ENCODE results near the gene PNPLA5.

Gene PNPLA5

DNA sequence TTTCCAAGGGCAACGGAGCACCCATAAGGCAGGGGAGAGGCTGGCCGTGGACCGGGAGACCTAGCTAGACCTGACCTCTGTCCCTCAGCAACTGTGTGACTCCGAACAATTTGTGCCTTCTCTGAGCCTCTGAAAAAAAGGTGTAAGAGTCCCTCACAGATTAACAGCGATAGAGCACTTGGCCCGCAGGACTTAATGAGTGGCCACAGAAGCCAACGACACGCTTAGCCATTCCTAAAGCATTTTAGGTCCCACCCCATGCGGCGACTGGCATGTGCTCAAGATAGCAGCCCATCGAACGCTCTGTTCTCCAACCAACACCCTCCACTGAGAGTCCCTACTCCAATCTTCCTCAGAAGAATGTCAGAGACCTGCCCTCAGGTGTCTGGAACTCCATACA, 31.0 kb downstream of the PNPLA5 start:
- DNase-seq (ENCODE audit: low read depth) = no peak
- no peak overlapping the region for H3K4me3 ChIP-seq (ENCODE audit: low read depth, low read length)
- TF ChIP-seq, protein P1, sequence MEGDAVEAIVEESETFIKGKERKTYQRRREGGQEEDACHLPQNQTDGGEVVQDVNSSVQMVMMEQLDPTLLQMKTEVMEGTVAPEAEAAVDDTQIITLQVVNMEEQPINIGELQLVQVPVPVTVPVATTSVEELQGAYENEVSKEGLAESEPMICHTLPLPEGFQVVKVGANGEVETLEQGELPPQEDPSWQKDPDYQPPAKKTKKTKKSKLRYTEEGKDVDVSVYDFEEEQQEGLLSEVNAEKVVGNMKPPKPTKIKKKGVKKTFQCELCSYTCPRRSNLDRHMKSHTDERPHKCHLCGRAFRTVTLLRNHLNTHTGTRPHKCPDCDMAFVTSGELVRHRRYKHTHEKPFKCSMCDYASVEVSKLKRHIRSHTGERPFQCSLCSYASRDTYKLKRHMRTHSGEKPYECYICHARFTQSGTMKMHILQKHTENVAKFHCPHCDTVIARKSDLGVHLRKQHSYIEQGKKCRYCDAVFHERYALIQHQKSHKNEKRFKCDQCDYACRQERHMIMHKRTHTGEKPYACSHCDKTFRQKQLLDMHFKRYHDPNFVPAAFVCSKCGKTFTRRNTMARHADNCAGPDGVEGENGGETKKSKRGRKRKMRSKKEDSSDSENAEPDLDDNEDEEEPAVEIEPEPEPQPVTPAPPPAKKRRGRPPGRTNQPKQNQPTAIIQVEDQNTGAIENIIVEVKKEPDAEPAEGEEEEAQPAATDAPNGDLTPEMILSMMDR (IDR thresholded peaks at IDR 0.05; ENCODE audit: low read depth, low read length, missing control alignments) = no peak

DNA sequence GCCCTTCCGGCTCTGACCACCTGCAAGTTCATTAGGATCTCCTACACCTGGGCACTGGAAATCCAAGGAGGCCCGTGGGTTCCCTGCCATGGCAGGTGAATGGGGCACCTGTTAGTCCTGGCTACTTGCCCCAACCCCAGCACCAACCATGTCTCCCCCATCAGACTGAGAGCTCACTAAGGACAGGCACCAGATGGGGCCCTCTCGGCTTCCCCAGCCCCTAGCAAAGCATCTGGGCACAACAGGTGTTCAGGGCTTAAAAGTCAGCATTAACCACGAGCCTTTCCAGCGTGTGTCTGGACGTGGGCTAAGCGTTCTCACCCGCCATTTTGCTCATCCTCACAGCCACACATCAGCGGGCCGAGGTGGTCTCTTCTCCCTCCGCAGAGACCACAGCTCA, 31.7 kb downstream of the PNPLA5 start:
- DNase-seq (ENCODE audit: low read depth) = no peak
- TF ChIP-seq, protein P1 (IDR thresholded peaks at IDR 0.05; ENCODE audit: low read depth, low read length, missing control alignments) = no peak
- H3K4me3 ChIP-seq (ENCODE audit: low read depth, low read length) = no peak overlapping the region

DNA sequence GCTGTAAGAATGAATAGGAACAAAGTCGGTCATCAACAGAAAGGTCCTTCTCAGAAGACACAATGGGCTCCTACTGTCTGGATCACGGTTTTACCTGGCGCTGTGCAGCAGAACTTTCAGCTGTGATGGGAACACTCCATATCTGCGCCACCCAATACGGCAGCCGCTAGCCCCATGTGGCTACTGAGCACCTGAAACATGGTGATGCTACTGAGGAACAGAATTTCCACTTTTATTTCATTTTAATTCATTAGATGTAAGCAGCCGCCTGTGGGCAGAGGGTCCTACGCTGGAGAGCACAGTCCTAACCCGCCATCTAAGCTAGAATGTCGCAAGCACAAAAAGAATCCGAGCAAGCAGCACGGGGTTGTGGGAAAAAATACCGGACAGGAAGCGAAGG, 32.2 kb downstream of the PNPLA5 start:
- DNase-seq (ENCODE audit: low read depth) = no peak
- TF ChIP-seq, protein P1 (IDR thresholded peaks at IDR 0.05; ENCODE audit: low read depth, low read length, missing control alignments) = no peak
- no peak overlapping the region for H3K4me3 ChIP-seq (ENCODE audit: low read depth, low read length)

DNA sequence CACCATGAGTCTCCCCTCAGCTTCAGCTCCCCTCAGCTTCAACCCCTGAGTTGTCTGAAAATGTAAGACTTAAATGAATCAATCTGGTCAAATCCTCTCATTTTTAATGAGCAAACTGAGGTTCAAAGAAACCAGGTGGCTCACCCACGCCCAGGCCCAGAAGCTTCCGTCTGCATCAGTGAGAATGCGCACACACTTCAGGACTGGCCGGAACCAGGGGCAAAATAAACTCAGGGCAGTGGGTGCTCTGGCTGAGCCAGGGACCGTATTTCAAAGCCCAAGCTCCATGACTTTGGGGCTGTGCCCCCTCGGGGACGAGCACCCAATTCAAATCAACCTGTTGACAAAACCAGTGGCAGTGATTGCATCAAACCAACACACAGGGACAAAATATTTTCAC, 32.6 kb downstream of the PNPLA5 start:
- H3K4me3 ChIP-seq (ENCODE audit: low read depth, low read length) = no peak overlapping the region
- TF ChIP-seq, protein P1 (IDR thresholded peaks at IDR 0.05; ENCODE audit: low read depth, low read length, missing control alignments) = no peak

DNA sequence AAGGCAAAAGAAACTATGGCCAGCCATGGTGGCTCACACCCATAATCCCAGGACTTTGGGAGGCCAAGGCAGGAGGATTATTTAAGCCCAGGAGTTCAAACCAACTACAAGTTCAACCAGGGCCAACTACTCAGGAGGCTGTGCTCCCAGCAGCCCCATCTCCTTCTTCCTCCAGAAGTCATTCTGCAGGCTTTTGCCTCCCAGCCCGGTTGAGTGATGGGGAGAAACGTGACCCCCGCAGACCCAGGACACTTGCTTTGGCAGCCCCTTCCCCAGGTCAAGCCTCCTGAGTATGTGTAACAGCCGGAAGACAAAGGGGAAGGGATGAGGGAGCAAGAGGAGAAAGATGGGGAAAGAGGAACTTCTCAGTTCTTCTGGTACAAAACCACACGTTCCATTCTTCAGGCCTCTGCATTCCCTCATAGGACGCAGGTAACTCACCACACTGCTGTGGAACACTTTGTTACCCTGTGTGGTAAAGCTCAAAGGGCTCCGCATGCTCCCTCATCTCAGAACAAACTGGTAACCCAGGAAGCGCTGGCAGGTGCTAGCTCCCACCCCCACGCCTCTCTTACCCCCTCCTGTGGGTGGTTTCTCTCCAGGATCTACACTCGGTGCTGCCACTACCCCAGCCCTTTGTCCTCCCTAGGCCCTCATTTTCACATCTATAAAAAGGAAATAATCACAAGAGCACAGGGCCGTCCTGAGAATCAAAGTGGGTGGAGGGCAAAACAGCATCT, 33.5 kb downstream of the PNPLA5 start:
- H3K4me3 ChIP-seq (ENCODE audit: low read depth, low read length) = no peak overlapping the region
- no peak for DNase-seq (ENCODE audit: low read depth)
- TF ChIP-seq, protein P1 (IDR thresholded peaks at IDR 0.05; ENCODE audit: low read depth, low read length, missing control alignments) = no peak

More for the DNA sequence above, 32.6 kb downstream of the PNPLA5 start:
- no peak for DNase-seq (ENCODE audit: low read depth)

DNA sequence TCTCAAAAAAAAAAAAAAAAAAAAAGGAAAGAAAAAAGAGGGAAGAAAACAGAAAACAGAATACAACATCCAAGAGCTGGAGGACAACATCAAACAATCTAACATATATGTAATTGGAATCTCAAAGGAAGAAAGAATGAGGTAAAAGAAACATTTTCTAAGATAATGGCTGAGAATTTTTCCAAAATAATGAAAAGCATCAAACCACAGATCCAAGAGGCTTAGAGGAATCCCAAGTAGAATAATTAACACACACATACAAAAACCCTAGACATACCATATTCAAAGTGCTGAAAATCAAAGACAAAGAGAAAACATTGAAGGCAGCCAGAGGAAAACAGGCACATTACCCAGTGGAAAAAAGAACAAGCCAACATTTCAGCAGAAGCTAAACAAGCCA, 34.4 kb downstream of the PNPLA5 start:
- no peak overlapping the region for H3K4me3 ChIP-seq (ENCODE audit: low read depth, low read length)
- no peak for DNase-seq (ENCODE audit: low read depth)
- TF ChIP-seq, protein P1 (IDR thresholded peaks at IDR 0.05; ENCODE audit: low read depth, low read length, missing control alignments) = no peak

DNA sequence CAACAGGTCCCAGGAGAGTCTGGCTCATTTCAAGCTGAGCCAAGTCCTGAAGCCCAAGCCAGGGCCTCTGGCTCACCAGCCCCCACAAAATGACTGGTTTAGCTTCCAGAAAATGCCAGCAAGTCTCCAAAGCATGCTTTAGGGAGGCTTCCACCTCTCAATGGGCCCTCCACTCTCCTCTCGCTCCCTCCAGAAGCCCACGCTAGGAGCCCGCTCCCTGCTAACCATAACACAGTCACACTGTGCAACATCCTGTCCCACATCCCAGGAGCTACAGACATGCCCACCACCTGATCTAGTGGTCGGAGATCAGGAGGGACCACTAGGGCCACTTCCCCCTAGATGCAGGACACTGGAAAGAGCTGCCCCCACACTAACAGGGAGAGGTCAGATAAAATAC, 36.4 kb downstream of the PNPLA5 start:
- DNase-seq (ENCODE audit: low read depth) = no peak
- H3K4me3 ChIP-seq (ENCODE audit: low read depth, low read length) = no peak overlapping the region
- TF ChIP-seq, protein P1 (IDR thresholded peaks at IDR 0.05; ENCODE audit: low read depth, low read length, missing control alignments) = no peak
